Sigmoid colon (tissue), 3 donors: ENCODE measurements around the gene GPHN.

ENCODE experiments used
- POLR2A ChIP-seq, 2 donors: fragments of 450-650 bp; IDR thresholded peaks; one replicate each; pipeline ENCODE4 v1.6.1; 2016; ENCODE audit warnings: antibody characterized with exemption in 2 of 2, mild to moderate bottlenecking in 2 of 2, moderate library complexity in 2 of 2
- TF ChIP-seq, protein P1 (sequence below), 4 experiments: fragments of 450-650 bp in 3 of 4; fragments of 200-600 bp in 1 of 4; IDR thresholded peaks; one replicate each; pipeline ENCODE4 v1.5.1; 2016 to 2019; ENCODE audit warnings: antibody characterized with exemption in 4 of 4, mild to moderate bottlenecking in 3 of 4, moderate library complexity in 2 of 4

GRCh38 chr14:66657780-66658179, 149.8 kb downstream of the GPHN start:
- TF ChIP-seq, protein P1, sequence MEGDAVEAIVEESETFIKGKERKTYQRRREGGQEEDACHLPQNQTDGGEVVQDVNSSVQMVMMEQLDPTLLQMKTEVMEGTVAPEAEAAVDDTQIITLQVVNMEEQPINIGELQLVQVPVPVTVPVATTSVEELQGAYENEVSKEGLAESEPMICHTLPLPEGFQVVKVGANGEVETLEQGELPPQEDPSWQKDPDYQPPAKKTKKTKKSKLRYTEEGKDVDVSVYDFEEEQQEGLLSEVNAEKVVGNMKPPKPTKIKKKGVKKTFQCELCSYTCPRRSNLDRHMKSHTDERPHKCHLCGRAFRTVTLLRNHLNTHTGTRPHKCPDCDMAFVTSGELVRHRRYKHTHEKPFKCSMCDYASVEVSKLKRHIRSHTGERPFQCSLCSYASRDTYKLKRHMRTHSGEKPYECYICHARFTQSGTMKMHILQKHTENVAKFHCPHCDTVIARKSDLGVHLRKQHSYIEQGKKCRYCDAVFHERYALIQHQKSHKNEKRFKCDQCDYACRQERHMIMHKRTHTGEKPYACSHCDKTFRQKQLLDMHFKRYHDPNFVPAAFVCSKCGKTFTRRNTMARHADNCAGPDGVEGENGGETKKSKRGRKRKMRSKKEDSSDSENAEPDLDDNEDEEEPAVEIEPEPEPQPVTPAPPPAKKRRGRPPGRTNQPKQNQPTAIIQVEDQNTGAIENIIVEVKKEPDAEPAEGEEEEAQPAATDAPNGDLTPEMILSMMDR (IDR thresholded peaks at IDR 0.05) = no peak
- TF ChIP-seq POLR2A (IDR thresholded peaks at IDR 0.05) = no peak
